H9 (cell line): ENCODE data around the gene KL. TPM values are rescaled to one million over a fixed set of nuclear protein-coding genes. Genes with fewer than 3 reads are reported as not detected.

Source experiments
- DNase-seq: peaks from one replicate; pipeline ENCODE4 v3.0.0-alpha.2; 2017
- H2AFZ ChIP-seq: one replicate; pipeline ENCODE4 v1.6.1; 2013; ENCODE audit warnings: mild to moderate bottlenecking, low read length, control low read depth, moderate library complexity
- H2AK5ac ChIP-seq: 2 replicates; pipeline ENCODE4 v1.6.1; 2013; ENCODE audit warnings: low read length, control low read depth, mixed read lengths; ENCODE audit not compliant: insufficient read length
- H2BK120ac ChIP-seq: one replicate; pipeline ENCODE4 v1.6.1; 2013; ENCODE audit warnings: low read depth, mild to moderate bottlenecking, low read length, control low read depth, inconsistent platforms; ENCODE audit not compliant: poor library complexity, severe bottlenecking
- H2BK12ac ChIP-seq: 2 replicates; pipeline ENCODE4 v1.6.1; 2013; ENCODE audit warnings: low read length, control low read depth, mixed read lengths, low read depth; ENCODE audit not compliant: insufficient read length
- H2BK15ac ChIP-seq: 2 replicates; pipeline ENCODE4 v1.6.1; 2013; ENCODE audit warnings: low read depth, low read length, control low read depth
- H2BK20ac ChIP-seq: one replicate; pipeline ENCODE4 v1.6.1; 2013; ENCODE audit warnings: low read depth, mild to moderate bottlenecking, low read length, control low read depth, inconsistent platforms; ENCODE audit not compliant: poor library complexity, severe bottlenecking
- H2BK5ac ChIP-seq: 2 replicates; pipeline ENCODE4 v1.6.1; 2013; ENCODE audit warnings: low read length, control low read depth, mixed read lengths; ENCODE audit not compliant: insufficient read length
- H3K14ac ChIP-seq: 2 replicates; pipeline ENCODE4 v1.6.1; 2013; ENCODE audit warnings: low read length, control low read depth; ENCODE audit not compliant: insufficient read depth
- H3K18ac ChIP-seq: 2 replicates; pipeline ENCODE4 v1.6.1; 2013; ENCODE audit warnings: low read depth, mild to moderate bottlenecking, mixed read lengths, low read length, control low read depth; ENCODE audit not compliant: insufficient read length
- H3K23ac ChIP-seq: 2 replicates; pipeline ENCODE4 v1.6.1; 2013; ENCODE audit warnings: low read length, control low read depth, mixed read lengths, low read depth; ENCODE audit not compliant: insufficient read length
- H3K23me2 ChIP-seq: 2 replicates; pipeline ENCODE4 v1.6.1; 2013; ENCODE audit warnings: low read depth, mild to moderate bottlenecking, mixed read lengths, low read length, control low read depth; ENCODE audit not compliant: insufficient read length, poor library complexity, severe bottlenecking
- H3K27ac ChIP-seq: 2 replicates; pipeline ENCODE4 v1.5.1; 2013; ENCODE audit warnings: low read length, control low read depth, mixed read lengths, low read depth; ENCODE audit not compliant: insufficient read length
- H3K27me3 ChIP-seq: 2 replicates; pipeline ENCODE4 v1.6.1; 2013; ENCODE audit warnings: low read length, control low read depth, inconsistent platforms; ENCODE audit not compliant: insufficient read depth
- H3K4ac ChIP-seq: 2 replicates; pipeline ENCODE4 v1.6.1; 2013; ENCODE audit warnings: low read depth, mild to moderate bottlenecking, control low read depth, inconsistent platforms, low read length, moderate library complexity
- H3K4me1 ChIP-seq: 2 replicates; pipeline ENCODE4 v1.6.1; 2013; ENCODE audit warnings: low read length, control low read depth, inconsistent platforms; ENCODE audit not compliant: insufficient read depth
- H3K4me2 ChIP-seq: 2 replicates; pipeline ENCODE4 v1.6.1; 2013; ENCODE audit warnings: low read length, control low read depth, mixed read lengths; ENCODE audit not compliant: insufficient read length, insufficient read depth
- H3K56ac ChIP-seq: 2 replicates; pipeline ENCODE4 v1.6.1; 2013; ENCODE audit warnings: low read depth, mild to moderate bottlenecking, mixed read lengths, low read length, control low read depth; ENCODE audit not compliant: insufficient read length
- H3K79me1 ChIP-seq: 2 replicates; pipeline ENCODE4 v1.6.1; 2013; ENCODE audit warnings: low read depth, mild to moderate bottlenecking, moderate library complexity, low read length, control low read depth, inconsistent platforms; ENCODE audit not compliant: insufficient read depth, poor library complexity, severe bottlenecking
- H3K79me2 ChIP-seq: 2 replicates; pipeline ENCODE4 v1.6.1; 2013; ENCODE audit warnings: low read length, control low read depth, inconsistent platforms; ENCODE audit not compliant: insufficient read depth
- H3K9ac ChIP-seq: 2 replicates; pipeline ENCODE4 v1.6.1; 2013; ENCODE audit warnings: low read length, control low read depth, mixed read lengths; ENCODE audit not compliant: insufficient read length; ENCODE audit errors: extremely low read depth
- H3K9me3 ChIP-seq: one replicate; pipeline ENCODE4 v1.6.1; 2013; ENCODE audit warnings: low read depth, low read length, inconsistent platforms; ENCODE audit not compliant: control insufficient read depth
- H3T11ph ChIP-seq: one replicate; pipeline ENCODE4 v1.6.1; 2013; ENCODE audit warnings: mild to moderate bottlenecking, low read length, control low read depth, inconsistent platforms
- H4K20me1 ChIP-seq: one replicate; pipeline ENCODE4 v1.6.1; 2013; ENCODE audit not compliant: control insufficient read depth, insufficient read length, insufficient read depth
- H4K5ac ChIP-seq: 2 replicates; pipeline ENCODE4 v1.6.1; 2013; ENCODE audit warnings: low read depth, mild to moderate bottlenecking, mixed read lengths, low read length, control low read depth; ENCODE audit not compliant: insufficient read length
- H4K8ac ChIP-seq: replicated peaks from 2 replicates; pipeline ENCODE4 v1.6.1; 2013; ENCODE audit warnings: low read length, control low read depth, mixed read lengths, low read depth; ENCODE audit not compliant: insufficient read length
- H4K91ac ChIP-seq: 2 replicates; pipeline ENCODE4 v1.6.1; 2013; ENCODE audit warnings: low read depth, mild to moderate bottlenecking, moderate library complexity, mixed read lengths, low read length, control low read depth; ENCODE audit not compliant: insufficient read length
- H3K27ac Mint-ChIP-seq, 3 experiments: 2 replicates in 2 of 3; 3 replicates in 1 of 3; pipeline ENCODE4 v1.8.0; 2020 to 2021; ENCODE audit warnings: mixed read lengths in 3 of 3, mild to moderate bottlenecking in 1 of 3, moderate library complexity in 1 of 3
- H3K27me3 Mint-ChIP-seq: 2 replicates; pipeline ENCODE4 v1.8.0; 2021; ENCODE audit warnings: low read depth, mild to moderate bottlenecking, moderate library complexity, mixed read lengths
- H3K36me3 Mint-ChIP-seq, 3 experiments: 2 replicates in 2 of 3; 3 replicates in 1 of 3; pipeline ENCODE4 v1.8.0; 2020 to 2021; ENCODE audit warnings: low read depth in 3 of 3, mixed read lengths in 3 of 3; ENCODE audit not compliant: insufficient read depth in 1 of 3
- H3K4me1 Mint-ChIP-seq, 2 experiments: 2 replicates each; pipeline ENCODE4 v1.8.0; 2020; ENCODE audit warnings: mixed read lengths in 2 of 2
- H3K4me3 Mint-ChIP-seq, 2 experiments: 2 replicates in 1 of 2; 3 replicates in 1 of 2; pipeline ENCODE4 v1.8.0; 2020 to 2021; ENCODE audit warnings: mild to moderate bottlenecking in 2 of 2, mixed read lengths in 2 of 2, moderate library complexity in 1 of 2
- H3K9me3 Mint-ChIP-seq, 2 experiments: 2 replicates in 1 of 2; 3 replicates in 1 of 2; pipeline ENCODE4 v1.8.0; 2020; ENCODE audit warnings: mild to moderate bottlenecking in 2 of 2, mixed read lengths in 2 of 2, moderate library complexity in 1 of 2
- CTCF ChIP-seq: fragments of 200-600 bp; sonication (generic); conservative IDR thresholded peaks from 3 replicates; pipeline ENCODE4 v1.8.0; 2021; ENCODE audit warnings: antibody characterized with exemption, mild to moderate bottlenecking
- WGBS: extraction: QIAGEN DNeasy Blood & Tissue Kit; methylation state at CpG from one replicate; pipeline ENCODE4 v1.1.7; 2013; ENCODE audit warnings: missing lambda C conversion rate, low lambda C conversion rate, mixed read lengths; ENCODE audit not compliant: insufficient read length; ENCODE audit errors: extremely low coverage; 5-methylcytosine and 5-hydroxymethylcytosine counted together
- total RNA-seq: library from RNA; stranded (reverse); gene quantifications from 2 replicates; pipeline ENCODE4 v1.2.1, GENCODE V29; 2021

The KL gene
- total RNA-seq, 1 experiment from 2014 or later = not detected

DNA sequence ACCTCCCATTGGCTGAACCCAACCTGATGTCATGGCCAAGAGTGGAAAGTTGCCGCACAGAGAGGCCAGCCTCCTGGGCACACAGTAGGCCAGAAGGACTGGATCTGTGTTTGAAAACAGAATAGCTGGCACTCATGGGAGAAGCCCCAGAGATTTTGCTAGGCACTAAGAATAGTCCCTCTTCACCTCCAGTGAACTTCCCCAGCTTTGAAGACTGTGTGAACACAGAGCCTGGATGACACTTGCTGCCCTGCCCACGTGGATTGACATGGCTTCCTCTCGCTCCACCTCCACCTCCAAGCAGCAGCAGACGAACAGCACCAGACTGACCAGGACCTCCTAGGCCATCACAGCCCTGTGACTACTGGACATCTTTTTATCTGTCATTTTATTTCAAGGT, 37.9 kb upstream of the KL start:
- H4K91ac ChIP-seq = no peak overlapping the region
- H4K5ac ChIP-seq = no peak overlapping the region
- H3K4ac ChIP-seq = no peak overlapping the region
- H3K4me1 ChIP-seq = no peaks in the 10 kb centered on the region
- H3K9ac ChIP-seq = no peak overlapping the region
- no peak overlapping the region for H2BK20ac ChIP-seq
- H2AFZ ChIP-seq = no peak overlapping the region
- no peak overlapping the region for H4K8ac ChIP-seq
- no peak overlapping the region for H2AK5ac ChIP-seq
- DNase-seq = no peak
- no peaks in the 10 kb centered on the region for H3K79me2 ChIP-seq
- no peaks in the 10 kb centered on the region for H3K27me3 Mint-ChIP-seq
- H3K23me2 ChIP-seq = no peaks in the 10 kb centered on the region
- no peak overlapping the region for H2BK15ac ChIP-seq
- H3K27ac ChIP-seq = no peak overlapping the region
- H3K27ac Mint-ChIP-seq = no peak overlapping the region
- H2BK120ac ChIP-seq = no peak overlapping the region
- no peak overlapping the region for H2BK12ac ChIP-seq
- H3K4me3 Mint-ChIP-seq = no peak overlapping the region
- H3T11ph ChIP-seq = no peak overlapping the region
- no peaks in the 10 kb centered on the region for H3K27me3 ChIP-seq
- peaks cover 17 to 19% of the 10 kb centered on the region in 2 experiments for H3K4me1 Mint-ChIP-seq
- H3K9me3 Mint-ChIP-seq = no peaks in the 10 kb centered on the region
- H3K18ac ChIP-seq = no peak overlapping the region
- H3K9me3 ChIP-seq = no peaks in the 10 kb centered on the region
- H3K4me2 ChIP-seq = no peak overlapping the region
- H2BK5ac ChIP-seq = no peak overlapping the region
- H4K20me1 ChIP-seq = no peaks in the 10 kb centered on the region
- H3K14ac ChIP-seq = no peak overlapping the region
- TF ChIP-seq CTCF = no peak
- H3K56ac ChIP-seq = no peak overlapping the region
- H3K23ac ChIP-seq = no peak overlapping the region
- H3K79me1 ChIP-seq = no peaks in the 10 kb centered on the region
- no CpG with 5 or more reads among the region's 4 CpGs for WGBS
- H3K36me3 Mint-ChIP-seq = no peaks in the 10 kb centered on the region; a peak in 1 of 7 replicates
